CD4-positive, alpha-beta T cell (primary cell): ENCODE results near the gene INSL4. TPM values are rescaled to one million over a fixed set of nuclear protein-coding genes. Genes with fewer than 3 reads are reported as not detected.

ENCODE experiments used
- ATAC-seq: fragments of 200-7000 bp; cut with Tn5 transposase; one replicate; pipeline ENCODE4 v1.10.0; 2022; ENCODE audit warnings: mild to moderate bottlenecking; ENCODE audit not compliant: poor library complexity
- CTCF ChIA-PET: fragments of 350-600 bp; sonication (Branson Sonifier 250); formaldehyde crosslinking; loops from one replicate; lab custom pipeline; 2021; ENCODE audit warnings: antibody characterized with exemption, inconsistent platforms; lab: Charles Lee
- POLR2A ChIA-PET: fragments of 350-600 bp; sonication (Branson Sonifier 250); formaldehyde crosslinking; loops from one replicate; lab custom pipeline; 2021; ENCODE audit warnings: antibody characterized with exemption, inconsistent platforms; lab: Charles Lee
- DNase-seq, 14 experiments: peaks; one replicate each; pipeline ENCODE4 v3.0.0-alpha.2; 2013 to 2020; ENCODE audit warnings: mixed read lengths in 2 of 14
- H3K27ac ChIP-seq, 2 donors: one replicate each; pipeline versions ENCODE4 v1.5.1 to v1.7.0; 2013; ENCODE audit warnings: low read length in 2 of 2, low read depth in 1 of 2, mild to moderate bottlenecking in 1 of 2
- H3K27me3 ChIP-seq, 2 experiments: 1 replicate in 1 of 2; 2 replicates in 1 of 2; pipeline versions ENCODE4 v1.6.1 to v1.7.0; 2013; ENCODE audit warnings: low read length in 2 of 2, control low read depth in 1 of 2, mild to moderate bottlenecking in 1 of 2, moderate library complexity in 1 of 2; ENCODE audit not compliant: insufficient read depth in 2 of 2, control insufficient read depth in 1 of 2
- H3K36me3 ChIP-seq: one replicate; pipeline ENCODE4 v1.6.1; 2013; ENCODE audit warnings: low read length, control low read depth; ENCODE audit not compliant: insufficient read depth
- H3K4me1 ChIP-seq: one replicate; pipeline ENCODE4 v1.6.1; 2013; ENCODE audit warnings: low read length, control low read depth; ENCODE audit not compliant: insufficient read depth
- H3K4me3 ChIP-seq: one replicate; pipeline ENCODE4 v1.5.1; 2013; ENCODE audit warnings: mild to moderate bottlenecking, low read length, moderate library complexity
- H3K9me3 ChIP-seq, 2 experiments: 1 replicate in 1 of 2; 2 replicates in 1 of 2; pipeline versions ENCODE4 v1.6.1 to v1.7.0; 2013; ENCODE audit warnings: low read length in 2 of 2, mild to moderate bottlenecking in 2 of 2, control low read depth in 1 of 2, moderate library complexity in 1 of 2; ENCODE audit not compliant: control insufficient read depth in 1 of 2, insufficient read depth in 1 of 2
- H3K27ac Mint-ChIP-seq: one replicate; pipeline ENCODE4 v1.8.0; 2020; ENCODE audit warnings: mixed read lengths
- H3K27me3 Mint-ChIP-seq: one replicate; pipeline ENCODE4 v1.8.0; 2021; ENCODE audit warnings: mixed read lengths
- H3K36me3 Mint-ChIP-seq: one replicate; pipeline ENCODE4 v1.8.0; 2021; ENCODE audit warnings: low read depth, mixed read lengths
- H3K4me1 Mint-ChIP-seq: one replicate; pipeline ENCODE4 v1.8.0; 2021; ENCODE audit warnings: low read depth, mixed read lengths
- H3K4me3 Mint-ChIP-seq: one replicate; pipeline ENCODE4 v1.8.0; 2020; ENCODE audit warnings: mild to moderate bottlenecking, mixed read lengths
- H3K9me3 Mint-ChIP-seq: one replicate; pipeline ENCODE4 v1.8.0; 2020; ENCODE audit warnings: mixed read lengths
- intact Hi-C, 2 experiments: fragments of 100-400 bp; cut with DNase I in 1 of 2; cut with micrococcal nuclease in 1 of 2; formaldehyde crosslinking; loops; one replicate each; pipeline versions ENCODE4 v1.15.1 to v1.9.0; 2023 to 2025; cut with DNase I, micrococcal nuclease
- total RNA-seq, 174 experiments: library from RNA in 2 of 174; stranded (reverse) in 2 of 174; gene quantifications; one replicate each; pipeline ENCODE4 v1.2.3 and lab custom pipeline; 2021 to 2026
- TF ChIP-seq, protein P1 (sequence below): fragments of 200-600 bp; IDR thresholded peaks from one replicate; pipeline ENCODE4 v1.8.0; 2022; ENCODE audit warnings: antibody characterized with exemption, mild to moderate bottlenecking

INSL4 gene
- total RNA-seq, 2 experiments from 2014 or later = not detected

DNA sequence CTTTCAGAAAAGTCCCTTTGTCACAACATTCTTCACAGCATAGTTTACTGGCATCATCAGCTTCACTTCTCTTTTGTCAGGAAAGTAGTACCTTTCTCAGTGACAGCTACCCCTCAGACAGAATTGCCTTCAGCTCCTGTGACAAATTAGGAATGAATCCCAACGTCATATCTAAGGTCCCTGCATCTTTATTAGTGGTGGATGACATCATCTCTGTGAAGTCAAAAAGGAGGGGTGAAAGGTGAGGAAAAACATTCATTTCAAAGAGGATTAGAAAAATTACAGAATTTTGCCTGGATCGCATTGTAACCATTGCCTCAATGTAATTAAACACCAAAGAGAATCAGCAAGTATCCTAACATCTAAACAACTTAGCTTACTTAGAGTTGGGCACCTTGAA lies 37.9 kb upstream of the INSL4 start:
- H3K27ac ChIP-seq = no peak overlapping the region
- TF ChIP-seq, protein P1, sequence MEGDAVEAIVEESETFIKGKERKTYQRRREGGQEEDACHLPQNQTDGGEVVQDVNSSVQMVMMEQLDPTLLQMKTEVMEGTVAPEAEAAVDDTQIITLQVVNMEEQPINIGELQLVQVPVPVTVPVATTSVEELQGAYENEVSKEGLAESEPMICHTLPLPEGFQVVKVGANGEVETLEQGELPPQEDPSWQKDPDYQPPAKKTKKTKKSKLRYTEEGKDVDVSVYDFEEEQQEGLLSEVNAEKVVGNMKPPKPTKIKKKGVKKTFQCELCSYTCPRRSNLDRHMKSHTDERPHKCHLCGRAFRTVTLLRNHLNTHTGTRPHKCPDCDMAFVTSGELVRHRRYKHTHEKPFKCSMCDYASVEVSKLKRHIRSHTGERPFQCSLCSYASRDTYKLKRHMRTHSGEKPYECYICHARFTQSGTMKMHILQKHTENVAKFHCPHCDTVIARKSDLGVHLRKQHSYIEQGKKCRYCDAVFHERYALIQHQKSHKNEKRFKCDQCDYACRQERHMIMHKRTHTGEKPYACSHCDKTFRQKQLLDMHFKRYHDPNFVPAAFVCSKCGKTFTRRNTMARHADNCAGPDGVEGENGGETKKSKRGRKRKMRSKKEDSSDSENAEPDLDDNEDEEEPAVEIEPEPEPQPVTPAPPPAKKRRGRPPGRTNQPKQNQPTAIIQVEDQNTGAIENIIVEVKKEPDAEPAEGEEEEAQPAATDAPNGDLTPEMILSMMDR = no peak
- Mint-ChIP-seq H3K27ac (no peak overlapping the region), H3K4me3 (no peak overlapping the region), H3K4me1 (no peaks in the 10 kb centered on the region), H3K27me3 (no peaks in the 10 kb centered on the region), H3K36me3 (no peaks in the 10 kb centered on the region), H3K9me3 (no peaks in the 10 kb centered on the region)
- intact Hi-C loops = no loop called here
- POLR2A ChIA-PET = no interaction called here
- H3K9me3 ChIP-seq = peaks cover 0 to 5% of the 10 kb centered on the region in 2 experiments
- ATAC-seq (no peak), DNase-seq (no peak)
- no peaks in the 10 kb centered on the region for H3K36me3 ChIP-seq
- no peaks in the 10 kb centered on the region for H3K27me3 ChIP-seq
- CTCF ChIA-PET = no interaction called here
- no peaks in the 10 kb centered on the region for H3K4me1 ChIP-seq
- no peak overlapping the region for H3K4me3 ChIP-seq

DNA sequence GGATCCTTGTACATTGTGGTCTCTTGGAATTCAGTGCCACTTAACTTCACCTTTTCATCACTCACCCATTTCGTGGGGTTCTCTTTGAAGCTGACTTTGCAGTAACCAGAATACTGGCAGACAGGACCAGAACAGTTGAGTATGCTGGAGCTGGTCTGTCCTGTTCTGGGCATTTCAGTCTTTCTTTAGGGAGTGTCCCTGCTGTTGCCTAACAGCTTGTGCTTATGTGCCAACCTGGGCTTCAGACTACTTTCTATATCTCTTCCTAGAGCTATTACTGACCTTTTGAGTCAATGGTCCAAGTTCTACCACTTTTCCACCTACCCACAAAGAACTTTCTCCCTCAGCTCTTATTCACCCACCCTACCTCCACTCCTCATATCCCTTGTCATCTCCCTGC lies 35.8 kb upstream of the INSL4 start:
- peaks cover 6% of the 10 kb centered on the region for H3K27me3 Mint-ChIP-seq
- POLR2A ChIA-PET = interaction anchor here (1.1 kb wide), 2 partner anchors 9 to 28 kb away, joined by 3 read pairs; no protein-coding TSS in a partner anchor
- peaks cover 0 to 6% of the 10 kb centered on the region in 2 experiments for H3K9me3 ChIP-seq
- no peak overlapping the region for H3K4me3 Mint-ChIP-seq
- H3K4me3 ChIP-seq = no peak overlapping the region
- H3K27ac ChIP-seq = no peak overlapping the region
- no peak for DNase-seq
- CTCF ChIA-PET = no interaction called here
- no peaks in the 10 kb centered on the region for H3K36me3 Mint-ChIP-seq
- H3K27me3 ChIP-seq = no peaks in the 10 kb centered on the region
- intact Hi-C loops = no loop called here
- H3K4me1 ChIP-seq = no peaks in the 10 kb centered on the region
- TF ChIP-seq, protein P1 = no peak
- H3K9me3 Mint-ChIP-seq = no peaks in the 10 kb centered on the region
- no peaks in the 10 kb centered on the region for H3K4me1 Mint-ChIP-seq
- H3K36me3 ChIP-seq = no peaks in the 10 kb centered on the region
- H3K27ac Mint-ChIP-seq = no peak overlapping the region
- ATAC-seq = no peak

DNA sequence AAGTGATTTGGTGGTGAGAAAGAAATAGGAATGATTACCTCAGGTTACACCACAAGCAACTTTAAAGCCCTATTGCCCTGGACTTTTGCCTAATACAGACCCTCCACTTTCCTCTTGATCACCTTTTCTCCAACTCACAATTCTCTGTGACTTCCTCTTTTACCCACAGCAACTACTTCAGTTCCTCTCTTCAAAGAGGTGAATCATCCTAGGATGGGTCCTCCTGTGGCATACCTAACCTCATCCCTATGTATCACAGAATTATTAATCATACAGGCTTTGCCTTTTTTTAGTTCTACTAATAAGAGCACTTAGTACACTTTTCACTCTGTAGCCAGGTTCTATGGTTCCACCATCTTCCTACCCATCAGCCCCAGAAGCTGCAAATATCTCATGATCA lies 26.1 kb upstream of the INSL4 start:
- DNase-seq (no peak), ATAC-seq (no peak)
- CTCF ChIA-PET = no interaction called here
- no peak overlapping the region for H3K27ac ChIP-seq
- H3K27ac Mint-ChIP-seq = no peak overlapping the region
- H3K27me3 ChIP-seq = no peaks in the 10 kb centered on the region
- peaks cover 1% of the 10 kb centered on the region for H3K27me3 Mint-ChIP-seq
- no peaks in the 10 kb centered on the region for H3K9me3 ChIP-seq
- H3K36me3 ChIP-seq = no peaks in the 10 kb centered on the region
- H3K4me3 ChIP-seq = no peak overlapping the region
- no peak overlapping the region for H3K4me3 Mint-ChIP-seq
- no peaks in the 10 kb centered on the region for H3K9me3 Mint-ChIP-seq
- no peaks in the 10 kb centered on the region for H3K36me3 Mint-ChIP-seq
- TF ChIP-seq, protein P1 = no peak
- H3K4me1 ChIP-seq = no peaks in the 10 kb centered on the region
- POLR2A ChIA-PET = no interaction called here
- no peaks in the 10 kb centered on the region for H3K4me1 Mint-ChIP-seq
- intact Hi-C loops = no loop called here
